IMR-90 (cell line): ENCODE measurements around the gene PHF5A. TPM values are rescaled to one million over a fixed set of nuclear protein-coding genes. Genes with fewer than 3 reads are reported as not detected.

ENCODE experiments used
- ATAC-seq: fragments of 200-7000 bp; cut with Tn5 transposase; 2 replicates; pipeline ENCODE4 v1.9.1; 2020; ENCODE audit warnings: low read depth, mild to moderate bottlenecking, moderate library complexity
- BruUV-seq: library from RNA; stranded (reverse); fragments of 400-500 nt; replicated peaks from 2 replicates; lab custom pipeline; 2021; lab: Mats Ljungman, UMichigan
- CTCF ChIA-PET: fragments of 300-600 bp; formaldehyde crosslinking; extraction: SDS; loops from one replicate; lab custom pipeline; 2021; ENCODE audit warnings: antibody characterized with exemption; lab: Yijun Ruan, JAX
- POLR2A ChIA-PET: fragments of 300-600 bp; sonication (Branson Sonifier 250); formaldehyde crosslinking; loops from one replicate; lab custom pipeline; 2022; ENCODE audit warnings: antibody characterized with exemption; ENCODE audit not compliant: unreplicated experiment; lab: Charles Lee
- DNase-seq: peaks from one replicate; pipeline ENCODE4 v3.0.0; 2013
- H2AFZ ChIP-seq: replicated peaks from 2 replicates; pipeline ENCODE3; 2013; ENCODE audit warnings: low read length, mild to moderate bottlenecking; ENCODE audit not compliant: poor library complexity
- H2AK5ac ChIP-seq: 2 replicates; pipeline ENCODE4 v1.6.1; 2013; ENCODE audit warnings: low read depth, low read length, inconsistent platforms
- H2AK9ac ChIP-seq: replicated peaks from 2 replicates; pipeline ENCODE3; 2013; ENCODE audit warnings: mild to moderate bottlenecking, low read depth, low read length, moderate library complexity; ENCODE audit not compliant: poor library complexity
- H2BK120ac ChIP-seq: 2 replicates; pipeline ENCODE4 v1.6.1; 2013; ENCODE audit warnings: low read depth, low read length, inconsistent platforms
- H2BK15ac ChIP-seq: 3 replicates; pipeline ENCODE4 v1.6.1; 2013; ENCODE audit warnings: low read depth, low read length, inconsistent platforms
- H2BK20ac ChIP-seq: 2 replicates; pipeline ENCODE4 v1.6.1; 2013; ENCODE audit warnings: low read depth, mild to moderate bottlenecking, inconsistent platforms, low read length, moderate library complexity
- H2BK5ac ChIP-seq: 2 replicates; pipeline ENCODE4 v1.6.1; 2013; ENCODE audit warnings: mild to moderate bottlenecking, low read depth, low read length, inconsistent platforms; ENCODE audit not compliant: poor library complexity, severe bottlenecking
- H3K14ac ChIP-seq: replicated peaks from 2 replicates; pipeline ENCODE4 v1.6.1; 2013; ENCODE audit warnings: low read depth, low read length, inconsistent platforms
- H3K18ac ChIP-seq: 2 replicates; pipeline ENCODE4 v1.6.1; 2013; ENCODE audit warnings: low read depth, low read length, control low read depth
- H3K23ac ChIP-seq: 2 replicates; pipeline ENCODE4 v1.6.1; 2013; ENCODE audit warnings: low read depth, low read length, inconsistent platforms
- H3K27ac ChIP-seq: 2 replicates; pipeline ENCODE4 v1.5.1; 2013; ENCODE audit warnings: mild to moderate bottlenecking, control low read depth, low read length; ENCODE audit not compliant: insufficient read depth
- H3K27me3 ChIP-seq: 2 replicates; pipeline ENCODE4 v1.6.1; 2013; ENCODE audit warnings: low read length; ENCODE audit not compliant: control insufficient read depth, insufficient read depth
- H3K36me3 ChIP-seq: 2 replicates; pipeline ENCODE4 v1.6.1; 2013; ENCODE audit warnings: low read length, mixed read lengths; ENCODE audit not compliant: control insufficient read depth, insufficient read depth
- H3K4ac ChIP-seq: 2 replicates; pipeline ENCODE4 v1.6.1; 2013; ENCODE audit warnings: low read depth, low read length, inconsistent platforms
- H3K4me1 ChIP-seq: 2 replicates; pipeline ENCODE4 v1.6.1; 2013; ENCODE audit warnings: low read length, mixed read lengths; ENCODE audit not compliant: control insufficient read depth, insufficient read depth
- H3K4me2 ChIP-seq: 2 replicates; pipeline ENCODE4 v1.6.1; 2013; ENCODE audit warnings: low read depth, mild to moderate bottlenecking, control low read depth, low read length, moderate library complexity
- H3K4me3 ChIP-seq: 2 replicates; pipeline ENCODE4 v1.5.1; 2013; ENCODE audit warnings: low read depth, mild to moderate bottlenecking, control low read depth, low read length, moderate library complexity; ENCODE audit not compliant: insufficient read depth
- H3K56ac ChIP-seq: 2 replicates; pipeline ENCODE4 v1.6.1; 2013; ENCODE audit warnings: low read length, inconsistent platforms; ENCODE audit not compliant: insufficient read depth; ENCODE audit errors: extremely low read depth
- H3K79me1 ChIP-seq, 2 experiments: 2 replicates each; pipeline ENCODE4 v1.6.1; 2013; ENCODE audit warnings: low read length in 2 of 2, inconsistent platforms in 1 of 2, low read depth in 1 of 2
- H3K9ac ChIP-seq: 2 replicates; pipeline ENCODE4 v1.6.1; 2013; ENCODE audit warnings: low read depth, low read length, control low read depth
- H3K9me1 ChIP-seq: 2 replicates; pipeline ENCODE4 v1.6.1; 2013; ENCODE audit warnings: low read length, inconsistent platforms; ENCODE audit not compliant: insufficient read depth
- H3K9me3 ChIP-seq: 2 replicates; pipeline ENCODE4 v1.6.1; 2013; ENCODE audit warnings: low read length; ENCODE audit not compliant: control insufficient read depth, insufficient read depth
- H4K20me1 ChIP-seq: 2 replicates; pipeline ENCODE4 v1.6.1; 2013; ENCODE audit warnings: low read length, inconsistent platforms; ENCODE audit not compliant: insufficient read depth
- H4K5ac ChIP-seq: 2 replicates; pipeline ENCODE4 v1.6.1; 2013; ENCODE audit warnings: mild to moderate bottlenecking, low read depth, low read length, control low read depth
- H4K8ac ChIP-seq, 2 experiments: 2 replicates each; pipeline ENCODE4 v1.6.1; 2013; ENCODE audit warnings: low read depth in 2 of 2, low read length in 2 of 2, control low read depth in 1 of 2, inconsistent platforms in 1 of 2
- H4K91ac ChIP-seq: 2 replicates; pipeline ENCODE4 v1.6.1; 2013; ENCODE audit warnings: low read depth, low read length, inconsistent platforms; ENCODE audit not compliant: insufficient read depth
- BHLHE40 ChIP-seq: fragments of 150-350 bp; IDR thresholded peaks from 2 replicates; pipeline ENCODE4 v1.6.1; 2016; ENCODE audit warnings: mild to moderate bottlenecking, low read depth, low read length
- CEBPB ChIP-seq: IDR thresholded peaks from 2 replicates; pipeline ENCODE4 v1.6.1; 2012; ENCODE audit warnings: low read depth, low read length, improper control_type of control experiment
- ELK1 ChIP-seq: fragments of 150-350 bp; IDR thresholded peaks from 2 replicates; pipeline ENCODE4 v1.6.1; 2016; ENCODE audit warnings: low read depth, mild to moderate bottlenecking, low read length, moderate library complexity, borderline replicate concordance
- FOS ChIP-seq: fragments of 150-350 bp; IDR thresholded peaks from 2 replicates; pipeline ENCODE4 v1.6.1; 2016; ENCODE audit warnings: low read depth, low read length
- MAZ ChIP-seq: IDR thresholded peaks from 2 replicates; pipeline ENCODE4 v1.6.1; 2012; ENCODE audit warnings: low read depth, mild to moderate bottlenecking, low read length, improper control_type of control experiment, moderate library complexity, borderline replicate concordance
- MXI1 ChIP-seq: IDR thresholded peaks from 2 replicates; pipeline ENCODE4 v1.6.1; 2012; ENCODE audit warnings: low read depth, mild to moderate bottlenecking, low read length, moderate library complexity, borderline replicate concordance
- NFE2L2 ChIP-seq: fragments of 150-350 bp; IDR thresholded peaks from 2 replicates; pipeline ENCODE4 v1.6.1; 2016; ENCODE audit warnings: low read depth, mild to moderate bottlenecking, low read length
- POLR2A ChIP-seq: IDR thresholded peaks from 2 replicates; pipeline ENCODE4 v1.6.1; 2012; ENCODE audit warnings: mild to moderate bottlenecking, low read depth, low read length
- RAD21 ChIP-seq: IDR thresholded peaks from 2 replicates; pipeline ENCODE4 v1.6.1; 2012; ENCODE audit warnings: low read length, improper control_type of control experiment
- RCOR1 ChIP-seq: IDR thresholded peaks from 2 replicates; pipeline ENCODE4 v1.6.1; 2012; ENCODE audit warnings: mild to moderate bottlenecking, low read length, improper control_type of control experiment; ENCODE audit not compliant: insufficient replicate concordance
- RFX5 ChIP-seq: IDR thresholded peaks from 2 replicates; pipeline ENCODE4 v1.8.0; 2012; ENCODE audit warnings: low read depth, mild to moderate bottlenecking, low read length, moderate library complexity
- WGBS, 2 experiments: methylation state at CpG; one replicate each; pipeline versions ENCODE4 v1.1.5 to v1.1.7; 2013; ENCODE audit warnings: missing lambda C conversion rate in 2 of 2; ENCODE audit not compliant: insufficient read length in 1 of 2; ENCODE audit errors: extremely low coverage in 2 of 2; 5-methylcytosine and 5-hydroxymethylcytosine counted together
- dilution Hi-C: fragments of 300-500 bp; cut with HindIII; formaldehyde crosslinking; loops from one replicate; pipeline ENCODE4 v1.14.3; 2018; ENCODE audit warnings: low sequenced_read_pairs; ENCODE audit not compliant: unreplicated experiment
- in situ Hi-C: fragments of 300-500 bp; cut with MboI; formaldehyde crosslinking; loops from 3 replicates; pipeline ENCODE4 v1.14.3; 2019; ENCODE audit warnings: low sequenced_read_pairs, inconsistent platforms, mixed read lengths
- intact Hi-C: fragments of 100-400 bp; cut with micrococcal nuclease; formaldehyde crosslinking; loops from 2 replicates; pipeline ENCODE4 v1.10.0; 2022
- polyA plus RNA-seq, 3 experiments: library from polyadenylated mRNA; depleted of rRNA; stranded (reverse); fragments of >200 nt; gene quantifications; 2 replicates each; pipeline ENCODE4 v1.2.3, GENCODE V29; 2012; ENCODE audit warnings: low replicate concordance in 1 of 3
- total RNA-seq: library from RNA; depleted of rRNA; stranded (reverse); fragments of >200 nt; gene quantifications from 2 replicates; pipeline ENCODE4 v1.2.3, GENCODE V29; 2012
- TF ChIP-seq, protein P1 (sequence below): conservative IDR thresholded peaks from 2 replicates; pipeline ENCODE4 v1.5.1; 2012; ENCODE audit warnings: mild to moderate bottlenecking, low read depth, low read length, improper control_type of control experiment
- TF ChIP-seq, protein P2 (sequence below): fragments of 150-350 bp; IDR thresholded peaks from 2 replicates; pipeline ENCODE4 v1.6.1; 2017; ENCODE audit warnings: mild to moderate bottlenecking, antibody characterized with exemption, low read length, low read depth

Gene PHF5A
- total and polyA plus RNA-seq, 2 of the 4 experiments (the other 2 are of a cell fraction) = 50.9 to 54.9 TPM

GRCh38 chr22:41518048-41518347 lies 49.5 kb upstream of the PHF5A start:
- Histone ChIP-seq H3K9ac (no peak overlapping the region), H2AK9ac (peak overlapping the region; percentile 88), H2AK5ac (0 out of 2 replicates have a peak overlapping the region, but pooled peaks have one; percentile 70), H4K91ac (no peak overlapping the region; the same call in 1 of the 2 replicates), H3K4me2 (no peak overlapping the region), H3K27ac (no peak overlapping the region), H3K27me3 (no peaks in the 10 kb centered on the region), H2BK5ac (no peak overlapping the region), H3K36me3 (peaks cover 27% of the 10 kb centered on the region), H3K79me1 (peaks cover 12 to 29% of the 10 kb centered on the region in 2 experiments), H3K9me1 (peaks cover 4% of the 10 kb centered on the region; the same call in 1 of the 2 replicates), H3K18ac (no peak overlapping the region), H3K56ac (no peak overlapping the region), H2BK20ac (no peak overlapping the region), H3K14ac (no peak overlapping the region), H4K8ac (no peak overlapping the region), H2BK120ac (no peak overlapping the region), H3K9me3 (no peaks in the 10 kb centered on the region), H4K5ac (no peak overlapping the region), H3K4me3 (no peak overlapping the region), H4K20me1 (peaks cover 7% of the 10 kb centered on the region), H2AFZ (no peak overlapping the region), H3K4ac (no peak overlapping the region), H3K23ac (no peak overlapping the region), H3K4me1 (peaks cover 10% of the 10 kb centered on the region), H2BK15ac (no peak overlapping the region)
- CTCF ChIA-PET = interaction anchor here (0.7 to 3.4 kb wide), 7 partner anchors 11 to 115 kb away, joined by 3 to 35 read pairs (median 3); no protein-coding TSS in a partner anchor
- intact Hi-C loops = loop anchor here (5.0 kb wide), 1 partner anchor 346 kb away; no protein-coding TSS in a partner anchor
- in situ Hi-C loops = loop anchor here (5.0 to 25.0 kb wide), 2 partner anchors 116 to 581 kb away; no protein-coding TSS in a partner anchor
- ATAC-seq (no peak), DNase-seq (no peak)
- TF ChIP-seq CEBPB (no peak), ELK1 (no peak), FOS (no peak), RCOR1 (no peak), POLR2A (no peak), BHLHE40 (no peak), NFE2L2 (no peak), RFX5 (no peak), RAD21 (no peak), MXI1 (no peak), MAZ (no peak)
- TF ChIP-seq, protein P1, sequence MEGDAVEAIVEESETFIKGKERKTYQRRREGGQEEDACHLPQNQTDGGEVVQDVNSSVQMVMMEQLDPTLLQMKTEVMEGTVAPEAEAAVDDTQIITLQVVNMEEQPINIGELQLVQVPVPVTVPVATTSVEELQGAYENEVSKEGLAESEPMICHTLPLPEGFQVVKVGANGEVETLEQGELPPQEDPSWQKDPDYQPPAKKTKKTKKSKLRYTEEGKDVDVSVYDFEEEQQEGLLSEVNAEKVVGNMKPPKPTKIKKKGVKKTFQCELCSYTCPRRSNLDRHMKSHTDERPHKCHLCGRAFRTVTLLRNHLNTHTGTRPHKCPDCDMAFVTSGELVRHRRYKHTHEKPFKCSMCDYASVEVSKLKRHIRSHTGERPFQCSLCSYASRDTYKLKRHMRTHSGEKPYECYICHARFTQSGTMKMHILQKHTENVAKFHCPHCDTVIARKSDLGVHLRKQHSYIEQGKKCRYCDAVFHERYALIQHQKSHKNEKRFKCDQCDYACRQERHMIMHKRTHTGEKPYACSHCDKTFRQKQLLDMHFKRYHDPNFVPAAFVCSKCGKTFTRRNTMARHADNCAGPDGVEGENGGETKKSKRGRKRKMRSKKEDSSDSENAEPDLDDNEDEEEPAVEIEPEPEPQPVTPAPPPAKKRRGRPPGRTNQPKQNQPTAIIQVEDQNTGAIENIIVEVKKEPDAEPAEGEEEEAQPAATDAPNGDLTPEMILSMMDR = no peak
- TF ChIP-seq, protein P2, sequence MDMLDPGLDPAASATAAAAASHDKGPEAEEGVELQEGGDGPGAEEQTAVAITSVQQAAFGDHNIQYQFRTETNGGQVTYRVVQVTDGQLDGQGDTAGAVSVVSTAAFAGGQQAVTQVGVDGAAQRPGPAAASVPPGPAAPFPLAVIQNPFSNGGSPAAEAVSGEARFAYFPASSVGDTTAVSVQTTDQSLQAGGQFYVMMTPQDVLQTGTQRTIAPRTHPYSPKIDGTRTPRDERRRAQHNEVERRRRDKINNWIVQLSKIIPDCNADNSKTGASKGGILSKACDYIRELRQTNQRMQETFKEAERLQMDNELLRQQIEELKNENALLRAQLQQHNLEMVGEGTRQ = no peak
- dilution Hi-C loops = no loop called here
- WGBS, 2 experiments = 93% methylated on average over 2 of the region's 7 CpGs; no CpG with 5 or more reads in 1 of the 2 experiments
- POLR2A ChIA-PET = interaction anchor here (1.0 kb wide), 1 partner anchor 116 kb away, joined by 3 read pairs; no protein-coding TSS in a partner anchor
- BruUV-seq = no TSS peak
